Body of pancreas (tissue), 4 donors: ENCODE measurements around the gene THG1L. TPM values are rescaled to one million over a fixed set of nuclear protein-coding genes. Genes with fewer than 3 reads are reported as not detected.
"Not testable (repeated sequence)": the region's sequence is repeated elsewhere in the genome, so short reads cannot be mapped to it uniquely, and the experiment has no call there.

Experiments used
- ATAC-seq: fragments of 150-250 bp; one replicate; pipeline ENCODE4 v1.9.1; 2016
- DNase-seq, 4 donors: peaks; one replicate each; pipeline ENCODE4 v3.0.0-alpha.2; 2019
- H3K27ac ChIP-seq, 4 donors: fragments of 200-600 bp; sonication (generic); 1 replicate in 3 of 4; 2 replicates in 1 of 4; pipeline versions ENCODE4 v1.5.1 to v1.6.1; 2016 to 2019; ENCODE audit warnings: mild to moderate bottlenecking in 1 of 4, mixed read lengths in 1 of 4, moderate library complexity in 1 of 4
- H3K27me3 ChIP-seq, 2 donors: fragments of 200-600 bp; sonication (generic); one replicate each; pipeline ENCODE4 v1.6.0; 2016; ENCODE audit warnings: mild to moderate bottlenecking in 1 of 2
- H3K36me3 ChIP-seq, 2 donors: fragments of 200-600 bp; sonication (generic); replicated peaks in 1 of 2; 2 replicates each; pipeline ENCODE4 v1.5.1; 2016; ENCODE audit warnings: low read depth in 2 of 2; ENCODE audit not compliant: insufficient read depth in 1 of 2
- H3K4me1 ChIP-seq: fragments of 200-600 bp; sonication (generic); one replicate; pipeline ENCODE4 v1.6.0; 2016
- H3K4me3 ChIP-seq, 2 donors: fragments of 200-600 bp; sonication (generic); 1 replicate in 1 of 2; 2 replicates in 1 of 2; pipeline ENCODE4 v1.5.1; 2016 to 2019
- H3K9me3 ChIP-seq, 3 donors: fragments of 200-600 bp; sonication (generic); 1 replicate in 2 of 3; 2 replicates in 1 of 3; pipeline ENCODE4 v1.5.1; 2016
- CTCF ChIP-seq, 7 experiments: fragments of 450-650 bp in 4 of 7; fragments of 200-600 bp in 3 of 7; sonication (generic) in 3 of 7; IDR thresholded peaks; one replicate each; pipeline ENCODE4 v1.5.1; 2016 to 2019; ENCODE audit warnings: antibody characterized with exemption in 7 of 7
- POLR2A ChIP-seq, 3 donors: fragments of 450-650 bp; IDR thresholded peaks; one replicate each; pipeline ENCODE4 v1.6.1; 2016; ENCODE audit warnings: antibody characterized with exemption in 3 of 3, mild to moderate bottlenecking in 2 of 3
- WGBS, 2 donors: methylation state at CpG; one replicate each; pipeline ENCODE4 v1.1.5; 2017; 5-methylcytosine and 5-hydroxymethylcytosine counted together
- intact Hi-C: fragments of 100-400 bp; cut with DNase I; formaldehyde crosslinking; loops from one replicate; pipeline ENCODE4 v1.15.1; 2023
- total RNA-seq, 2 donors: library from RNA; depleted of rRNA; stranded (reverse); fragments of >200 nt; gene quantifications; one replicate each; pipeline ENCODE4 v1.1.0, GENCODE V29; 2016

THG1L gene
- total RNA-seq, 2 donors from 2014 or later: 4.4 to 12.5 TPM

DNA sequence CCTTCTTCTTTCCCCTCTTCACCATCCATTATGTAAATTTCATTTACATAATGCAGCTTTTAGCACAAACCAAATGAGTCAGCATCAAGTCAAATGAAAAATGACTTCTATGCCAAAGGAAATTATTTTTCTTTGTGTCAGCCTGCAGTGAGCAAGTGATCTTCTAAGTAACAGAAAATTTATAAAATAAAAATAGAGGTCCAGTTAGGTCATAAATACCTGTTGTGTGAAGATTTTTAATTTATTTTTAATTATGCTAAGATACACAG is 16.7 kb upstream of the THG1L start:
- no peak overlapping the region for H3K4me3 ChIP-seq
- no peak overlapping the region for H3K27ac ChIP-seq
- TF ChIP-seq POLR2A (IDR thresholded peaks at IDR 0.05): no peak
- TF ChIP-seq CTCF (IDR thresholded peaks at IDR 0.05): no peak
- ATAC-seq (no peak), DNase-seq (no peak)
- H3K36me3 ChIP-seq: no peaks in the 10 kb centered on the region
- H3K4me1 ChIP-seq: no peaks in the 10 kb centered on the region
- H3K9me3 ChIP-seq: no peaks in the 10 kb centered on the region
- no peaks in the 10 kb centered on the region for H3K27me3 ChIP-seq
- intact Hi-C loops: no loop called here

- Histone ChIP-seq H3K4me3 (no peak overlapping the region), H3K36me3 (no peaks in the 10 kb centered on the region), H3K27ac (no peak overlapping the region), H3K9me3 (no peaks in the 10 kb centered on the region), H3K4me1 (no peaks in the 10 kb centered on the region), H3K27me3 (no peaks in the 10 kb centered on the region)
- ATAC-seq (no peak), DNase-seq (no peak)
- TF ChIP-seq CTCF (IDR thresholded peaks at IDR 0.05): peak; percentile 20 to 60 (median 46)
- TF ChIP-seq POLR2A (IDR thresholded peaks at IDR 0.05): no peak
- intact Hi-C loops: no loop called here
- 4 to 6% methylated on average over 4 of the region's 4 CpGs for WGBS, 2 donors
Observed at GRCh38 chr5:157718519-157718918, 12.7 kb upstream of the THG1L start.

DNA sequence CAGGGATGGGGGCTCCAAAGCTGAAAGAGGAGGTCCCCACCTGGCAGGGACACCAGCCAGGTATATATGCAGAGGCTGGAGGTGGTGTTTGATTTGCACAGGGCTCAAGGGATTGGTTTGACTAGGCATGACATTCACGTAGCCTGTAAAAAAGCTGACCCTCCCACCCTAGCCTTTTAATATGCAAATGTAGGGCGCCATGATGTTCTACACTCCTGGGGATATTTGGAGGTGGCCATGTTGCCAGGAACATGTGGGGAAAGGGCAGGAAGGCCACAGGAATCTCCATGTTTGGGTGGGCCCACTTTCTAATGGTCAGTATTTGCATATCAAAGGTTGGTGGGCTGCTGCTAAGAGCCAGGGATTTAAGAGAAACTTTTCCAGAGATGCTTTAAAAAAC is 12.0 kb upstream of the THG1L start:
- Histone ChIP-seq H3K4me1 (no peaks in the 10 kb centered on the region), H3K36me3 (no peaks in the 10 kb centered on the region), H3K27ac (no peak overlapping the region), H3K4me3 (no peak overlapping the region), H3K9me3 (no peaks in the 10 kb centered on the region), H3K27me3 (no peaks in the 10 kb centered on the region)
- TF ChIP-seq CTCF (IDR thresholded peaks at IDR 0.05): no peak
- no peak for TF ChIP-seq POLR2A (IDR thresholded peaks at IDR 0.05)
- WGBS, 2 donors: 76 to 79% methylated on average over 2 of the region's 2 CpGs
- intact Hi-C loops: no loop called here
- DNase-seq: no peak
- ATAC-seq: no peak

- 76 to 100% methylated on average over 2 to 6 of the region's 6 CpGs for WGBS, 2 donors
- TF ChIP-seq POLR2A (IDR thresholded peaks at IDR 0.05) (no peak), CTCF (IDR thresholded peaks at IDR 0.05) (no peak)
- DNase-seq: no peak
- Histone ChIP-seq H3K4me3 (no peak overlapping the region), H3K9me3 (no peaks in the 10 kb centered on the region), H3K27ac (no peak overlapping the region), H3K27me3 (no peaks in the 10 kb centered on the region), H3K4me1 (no peaks in the 10 kb centered on the region), H3K36me3 (no peaks in the 10 kb centered on the region)
- no peak for ATAC-seq
- intact Hi-C loops: no loop called here
Observed at GRCh38 chr5:157721159-157721558, 10.1 kb upstream of the THG1L start.

GRCh38 chr5:157722895-157723294 is 8.3 kb upstream of the THG1L start:
- H3K9me3 ChIP-seq, H3K27me3 ChIP-seq, H3K4me3 ChIP-seq, ATAC-seq, H3K4me1 ChIP-seq, H3K27ac ChIP-seq, DNase-seq, H3K36me3 ChIP-seq, intact Hi-C loops: not testable (repeated sequence)
- WGBS, 2 donors: 83 to 86% methylated on average over 2 of the region's 2 CpGs

GRCh38 chr5:157726607-157727006 is 4.6 kb upstream of the THG1L start:
- H3K4me1 ChIP-seq, H3K4me3 ChIP-seq, H3K27ac ChIP-seq, H3K27me3 ChIP-seq, DNase-seq, ATAC-seq, H3K36me3 ChIP-seq, H3K9me3 ChIP-seq, intact Hi-C loops: not testable (repeated sequence)
- 59 to 94% methylated on average over 2 of the region's 2 CpGs for WGBS, 2 donors

- DNase-seq, H3K27ac ChIP-seq, H3K9me3 ChIP-seq, intact Hi-C loops, H3K36me3 ChIP-seq, ATAC-seq, H3K4me3 ChIP-seq, H3K4me1 ChIP-seq, H3K27me3 ChIP-seq: not testable (repeated sequence)
- 88 to 89% methylated on average over 1 of the region's 1 CpG for WGBS, 2 donors
Observed at GRCh38 chr5:157727858-157728257, 3.4 kb upstream of the THG1L start.
